ENCODE results near the gene TUBG1. TPM values are rescaled to one million over a fixed set of nuclear protein-coding genes. Genes with fewer than 3 reads are reported as not detected.
"Not testable (repeated sequence)": the region's sequence is repeated elsewhere in the genome, so short reads cannot be mapped to it uniquely, and the experiment has no call there.

The TUBG1 gene
- total RNA-seq, 1 donor from 2014 or later = 96.1 TPM

DNA sequence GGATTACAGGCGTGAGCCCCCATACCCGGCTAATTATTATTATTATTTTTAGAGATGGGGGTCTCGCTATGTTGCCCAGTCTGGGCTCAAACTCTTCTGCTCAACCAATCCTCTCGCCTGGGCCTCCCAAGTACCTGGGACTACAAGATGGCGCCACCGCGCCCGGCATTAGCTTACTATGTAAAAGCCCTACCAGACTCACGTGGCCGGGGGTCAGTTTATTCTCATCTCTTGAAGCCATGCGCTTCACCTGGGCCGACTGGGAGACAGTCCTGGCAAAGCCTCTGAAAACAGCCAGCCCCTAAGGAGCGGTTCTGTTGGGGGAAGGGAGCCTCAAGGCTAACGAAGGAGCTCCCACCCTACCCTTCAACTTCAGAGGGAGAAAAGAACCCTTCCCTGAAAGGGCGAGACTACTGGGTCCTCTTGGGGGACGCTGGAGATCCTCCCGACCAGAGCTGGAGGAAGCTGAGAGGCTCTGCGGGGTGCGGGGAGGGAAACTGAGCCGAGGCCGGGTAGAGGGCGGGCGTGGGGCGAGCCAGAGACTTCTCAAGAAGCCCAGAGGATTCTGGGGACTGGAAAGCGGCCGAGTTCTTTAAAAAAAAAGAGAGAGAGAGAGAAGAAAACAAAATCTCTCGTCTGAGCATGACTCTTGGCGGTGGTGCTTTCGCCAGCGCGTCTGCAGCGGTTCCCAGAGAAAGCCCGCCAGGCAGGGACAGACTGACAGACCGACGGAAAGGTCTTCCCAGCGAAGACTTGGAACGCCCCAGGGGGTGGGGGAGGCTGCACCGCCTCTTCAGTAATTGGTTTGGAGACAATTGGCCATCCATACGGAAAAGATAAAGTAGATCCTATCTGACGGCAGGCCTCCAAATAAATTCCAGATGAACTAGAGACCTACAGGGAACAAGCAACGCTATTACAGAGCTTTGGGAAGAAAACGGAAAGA is 44.0 kb downstream of the TUBG1 start:
- no peak for DNase-seq (ENCODE audit: low read depth)
- peak overlapping the region; percentile 36 for H3K4me3 ChIP-seq (ENCODE audit: low read depth, low read length)
- TF ChIP-seq, protein P1, sequence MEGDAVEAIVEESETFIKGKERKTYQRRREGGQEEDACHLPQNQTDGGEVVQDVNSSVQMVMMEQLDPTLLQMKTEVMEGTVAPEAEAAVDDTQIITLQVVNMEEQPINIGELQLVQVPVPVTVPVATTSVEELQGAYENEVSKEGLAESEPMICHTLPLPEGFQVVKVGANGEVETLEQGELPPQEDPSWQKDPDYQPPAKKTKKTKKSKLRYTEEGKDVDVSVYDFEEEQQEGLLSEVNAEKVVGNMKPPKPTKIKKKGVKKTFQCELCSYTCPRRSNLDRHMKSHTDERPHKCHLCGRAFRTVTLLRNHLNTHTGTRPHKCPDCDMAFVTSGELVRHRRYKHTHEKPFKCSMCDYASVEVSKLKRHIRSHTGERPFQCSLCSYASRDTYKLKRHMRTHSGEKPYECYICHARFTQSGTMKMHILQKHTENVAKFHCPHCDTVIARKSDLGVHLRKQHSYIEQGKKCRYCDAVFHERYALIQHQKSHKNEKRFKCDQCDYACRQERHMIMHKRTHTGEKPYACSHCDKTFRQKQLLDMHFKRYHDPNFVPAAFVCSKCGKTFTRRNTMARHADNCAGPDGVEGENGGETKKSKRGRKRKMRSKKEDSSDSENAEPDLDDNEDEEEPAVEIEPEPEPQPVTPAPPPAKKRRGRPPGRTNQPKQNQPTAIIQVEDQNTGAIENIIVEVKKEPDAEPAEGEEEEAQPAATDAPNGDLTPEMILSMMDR (conservative IDR thresholded peaks at IDR 0.05; ENCODE audit: low read depth, low read length) = no peak

DNA sequence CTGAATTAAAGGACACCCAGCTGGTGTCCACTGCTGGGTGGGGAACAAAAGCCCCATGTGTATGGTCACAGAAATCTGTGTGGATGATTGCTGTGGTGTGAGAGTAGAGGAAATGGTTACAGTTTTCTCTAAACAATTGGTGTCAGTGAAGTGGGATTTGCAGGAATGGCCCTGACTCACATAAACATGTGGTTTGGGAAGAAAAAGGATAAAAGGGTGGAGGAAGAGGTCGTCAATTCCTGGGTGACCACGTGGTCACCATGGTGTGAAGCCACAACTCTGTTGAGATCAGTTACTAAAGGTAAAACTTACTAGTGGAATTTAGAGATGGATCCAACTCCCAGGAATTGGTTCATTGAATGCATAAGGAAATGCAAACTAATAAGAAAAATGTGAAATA is 46.0 kb downstream of the TUBG1 start:
- no peak overlapping the region for H3K4me3 ChIP-seq (ENCODE audit: low read depth, low read length)
- DNase-seq (ENCODE audit: low read depth) = no peak
- TF ChIP-seq, protein P1 (conservative IDR thresholded peaks at IDR 0.05; ENCODE audit: low read depth, low read length) = no peak

DNA sequence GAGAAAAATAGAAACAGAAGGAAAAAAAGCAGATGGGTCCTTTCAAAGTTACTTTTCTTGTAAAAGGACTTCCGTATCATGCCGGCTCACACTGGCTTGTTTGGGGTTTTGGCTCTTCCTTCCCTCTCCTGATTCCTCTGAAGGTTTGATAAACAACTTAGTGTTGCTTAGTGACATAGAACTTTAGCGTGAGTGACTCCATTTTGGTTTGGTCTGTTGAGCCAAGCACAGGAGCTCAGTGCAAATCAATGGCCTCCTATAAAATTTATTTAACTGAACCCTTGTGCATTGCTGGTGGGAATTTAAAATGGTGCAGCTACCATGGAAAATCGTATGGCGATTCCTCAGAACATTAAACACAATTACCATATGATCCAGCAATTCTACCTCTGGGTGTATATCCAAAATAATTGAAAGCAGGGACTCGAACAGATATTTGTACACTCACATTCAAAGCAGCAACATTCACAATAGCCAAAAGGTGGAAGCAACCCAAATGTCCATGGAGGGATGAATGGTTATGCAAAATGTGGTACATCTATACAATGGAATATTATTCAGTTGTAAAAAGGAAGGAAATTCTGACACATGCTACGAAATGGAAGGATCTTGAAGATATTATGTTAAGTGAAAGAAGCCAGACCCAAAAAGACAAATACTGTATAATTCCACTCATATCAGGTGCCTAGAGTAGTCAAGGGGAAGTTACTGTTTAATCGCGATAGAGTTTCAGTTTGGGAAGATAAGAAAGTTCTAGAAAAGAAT is 48.5 kb downstream of the TUBG1 start:
- H3K4me3 ChIP-seq (ENCODE audit: low read depth, low read length) = no peak overlapping the region
- TF ChIP-seq, protein P1 (conservative IDR thresholded peaks at IDR 0.05; ENCODE audit: low read depth, low read length) = no peak
- DNase-seq (ENCODE audit: low read depth) = no peak

DNA sequence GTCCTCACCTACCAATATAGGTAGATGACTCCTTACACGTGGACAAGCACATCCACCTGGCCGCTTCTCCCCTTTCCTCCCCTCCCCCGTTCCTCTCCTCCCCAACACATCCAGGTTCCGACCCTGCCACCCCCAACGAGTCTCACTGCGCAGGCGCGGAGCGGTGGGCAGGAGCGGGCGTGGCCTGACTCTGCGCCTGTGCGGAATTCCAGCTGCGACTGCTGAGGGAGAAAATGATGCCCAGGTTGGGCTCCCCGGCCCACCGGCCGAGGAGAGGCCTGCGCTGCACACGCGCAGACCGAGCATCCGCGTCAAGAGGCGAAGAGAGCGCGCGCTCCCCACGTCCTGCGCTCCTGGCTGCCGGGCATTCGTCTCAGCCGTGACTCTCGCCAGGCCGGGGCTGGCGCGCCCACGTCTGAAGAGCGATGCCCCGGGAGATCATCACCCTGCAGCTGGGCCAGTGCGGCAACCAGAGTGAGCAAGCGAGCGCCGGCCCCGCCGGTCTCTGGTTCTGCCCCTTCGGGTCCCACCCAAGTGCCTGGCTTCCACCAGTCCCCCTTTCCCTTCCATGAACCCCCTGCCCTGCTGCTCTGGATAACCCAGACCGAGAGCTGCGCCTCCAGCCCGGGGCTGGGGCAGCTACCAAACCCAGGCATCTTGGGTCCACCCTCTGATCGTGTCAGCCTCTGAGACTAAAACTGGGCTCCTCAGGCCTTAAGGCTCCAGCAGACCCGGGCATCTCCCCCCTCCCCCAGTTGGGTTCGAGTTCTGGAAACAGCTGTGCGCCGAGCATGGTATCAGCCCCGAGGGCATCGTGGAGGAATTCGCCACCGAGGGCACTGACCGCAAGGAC is 49.8 kb downstream of the TUBG1 start, which contains the start of gene TUBG2:
TSS of gene TUBG2 (plus strand) at position 206 of the 853 bp plus-strand sequence. CDS start at position 426, 220 bp downstream.
- peak within 1 kb of the TSS; percentile 89 for H3K4me3 ChIP-seq (ENCODE audit: low read depth, low read length)
- TF ChIP-seq, protein P1 (conservative IDR thresholded peaks at IDR 0.05; ENCODE audit: low read depth, low read length) = no peak
- no peak for DNase-seq (ENCODE audit: low read depth)

DNA sequence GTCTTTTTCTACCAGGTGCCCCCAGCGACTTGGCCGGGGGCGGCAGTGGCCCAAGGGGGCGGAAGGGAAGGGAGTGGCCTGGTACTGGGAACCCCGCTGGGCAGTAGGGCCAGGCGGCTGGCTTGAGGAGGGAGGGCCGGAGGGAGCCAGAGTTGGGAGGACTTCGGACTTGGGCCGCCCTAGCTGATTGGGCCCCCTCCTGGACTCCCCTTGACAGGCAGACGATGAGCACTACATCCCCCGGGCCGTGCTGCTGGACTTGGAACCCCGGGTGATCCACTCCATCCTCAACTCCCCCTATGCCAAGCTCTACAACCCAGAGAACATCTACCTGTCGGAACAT is 50.4 kb downstream of the TUBG1 start:
- H3K4me3 ChIP-seq (ENCODE audit: low read depth, low read length) = peak overlapping the region; percentile 89
- not testable (repeated sequence) for DNase-seq (ENCODE audit: low read depth)

DNA sequence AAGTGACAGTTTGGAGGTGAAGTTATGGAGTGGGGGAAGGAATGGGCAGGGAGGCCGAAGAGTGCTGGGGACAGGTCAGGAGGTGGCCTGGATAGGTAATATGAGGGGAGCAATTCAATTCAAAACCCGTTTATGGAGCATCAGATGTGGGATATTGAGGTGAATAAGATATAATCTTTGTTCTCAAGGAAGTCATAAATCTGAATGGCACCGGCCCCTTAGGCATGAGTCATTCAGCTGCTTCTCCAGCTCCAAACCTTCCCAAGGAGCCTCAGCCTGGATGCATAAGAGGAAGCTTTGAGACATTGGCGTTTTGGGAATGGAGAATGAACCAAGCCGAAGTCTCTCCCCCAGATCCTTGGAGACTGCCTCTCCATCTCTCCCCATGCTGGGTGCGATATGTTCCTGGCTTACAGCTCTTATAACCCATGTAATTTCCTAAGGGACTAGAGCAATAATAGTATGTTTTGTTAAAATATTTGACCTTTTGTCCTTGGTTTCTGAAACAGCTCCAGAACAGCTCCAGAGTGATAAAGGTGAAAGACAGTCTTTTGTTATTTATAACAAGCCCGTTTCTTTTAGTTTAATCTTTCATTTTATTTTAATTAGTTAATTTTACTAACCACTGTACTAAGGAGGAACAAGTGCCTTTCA is 51.3 kb downstream of the TUBG1 start:
- no peak for DNase-seq (ENCODE audit: low read depth)
- no peak overlapping the region for H3K4me3 ChIP-seq (ENCODE audit: low read depth, low read length)
- TF ChIP-seq, protein P1 (conservative IDR thresholded peaks at IDR 0.05; ENCODE audit: low read depth, low read length) = no peak

Other genes starting within 250 kb of the TUBG1 start
- 63.0 and 82.0 TPM in 2 replicates for gene STAT3, start 221.2 kb upstream of the TUBG1 start, total RNA-seq
- 184 and 265 TPM in 2 replicates for gene CAVIN1, start 186.4 kb upstream of the TUBG1 start, total RNA-seq
- gene ATP6V0A1, start 150.8 kb upstream of the TUBG1 start, total RNA-seq = 25.4 and 32.3 TPM in 2 replicates
- 25.2 and 28.8 TPM in 2 replicates for gene NAGLU, start 73.4 kb upstream of the TUBG1 start, total RNA-seq
- gene HSD17B1, start 56.8 kb upstream of the TUBG1 start, total RNA-seq = 0.75 and 0.94 TPM in 2 replicates
- 49.4 and 58.2 TPM in 2 replicates for gene COASY, start 47.5 kb upstream of the TUBG1 start, total RNA-seq
- gene MLX, start 42.6 kb upstream of the TUBG1 start, total RNA-seq = 15.7 and 47.6 TPM in 2 replicates
- gene PSMC3IP, start 32.0 kb upstream of the TUBG1 start, total RNA-seq = 23.8 and 25.9 TPM in 2 replicates
- gene RETREG3, start 309 bp upstream of the TUBG1 start, total RNA-seq = 38.0 and 38.2 TPM in 2 replicates
- 8.2 and 14.2 TPM in 2 replicates for gene TUBG2, start 49.6 kb downstream of the TUBG1 start, total RNA-seq
- gene PLEKHH3, start 67.3 kb downstream of the TUBG1 start, total RNA-seq = 8.5 and 19.1 TPM in 2 replicates
- 3.0 and 6.5 TPM in 2 replicates for gene CCR10, start 72.2 kb downstream of the TUBG1 start, total RNA-seq
- gene CNTNAP1, start 72.8 kb downstream of the TUBG1 start, total RNA-seq = 4.1 and 11.8 TPM in 2 replicates
- gene EZH1, start 135.4 kb downstream of the TUBG1 start, total RNA-seq = 6.9 and 14.4 TPM in 2 replicates
- gene RAMP2, start 151.5 kb downstream of the TUBG1 start, total RNA-seq = 1.0 and 4.3 TPM in 2 replicates
- 90.1 and 136 TPM in 2 replicates for gene VPS25, start 163.8 kb downstream of the TUBG1 start, total RNA-seq
- 2.3 and 11.3 TPM in 2 replicates for gene WNK4, start 170.9 kb downstream of the TUBG1 start, total RNA-seq
- gene COA3, start 189.0 kb downstream of the TUBG1 start, total RNA-seq = 85.6 and 95.0 TPM in 2 replicates
- gene CNTD1, start 189.2 kb downstream of the TUBG1 start, total RNA-seq = not detected in 2 replicates
- gene BECN1, start 214.6 kb downstream of the TUBG1 start, total RNA-seq = 52.2 and 68.4 TPM in 2 replicates
- 126 and 190 TPM in 2 replicates for gene PSME3, start 223.7 kb downstream of the TUBG1 start, total RNA-seq
- gene AOC2, start 234.9 kb downstream of the TUBG1 start, total RNA-seq = 0.22 TPM in 1 of 2 replicates, not detected in the other
- not detected in 2 replicates for gene AOC3, start 241.5 kb downstream of the TUBG1 start, total RNA-seq

Measured in epithelial cell of proximal tubule (primary cell).